GM18511 (cell line): ENCODE data around the gene PERM1.
A peak's percentile ranks its signal among the peaks of the same experiment; 100 is the strongest.
"Not testable (repeated sequence)": the region's sequence is repeated elsewhere in the genome, so short reads cannot be mapped to it uniquely, and the experiment has no call there.

ENCODE experiments used
- ATAC-seq: cut with Tn5 transposase; IDR thresholded peaks from one replicate; pipeline ENCODE4 v1.9.1; 2021; ENCODE audit warnings: mild to moderate bottlenecking, moderate library complexity; ENCODE audit not compliant: unreplicated experiment

PERM1 gene, protein sequence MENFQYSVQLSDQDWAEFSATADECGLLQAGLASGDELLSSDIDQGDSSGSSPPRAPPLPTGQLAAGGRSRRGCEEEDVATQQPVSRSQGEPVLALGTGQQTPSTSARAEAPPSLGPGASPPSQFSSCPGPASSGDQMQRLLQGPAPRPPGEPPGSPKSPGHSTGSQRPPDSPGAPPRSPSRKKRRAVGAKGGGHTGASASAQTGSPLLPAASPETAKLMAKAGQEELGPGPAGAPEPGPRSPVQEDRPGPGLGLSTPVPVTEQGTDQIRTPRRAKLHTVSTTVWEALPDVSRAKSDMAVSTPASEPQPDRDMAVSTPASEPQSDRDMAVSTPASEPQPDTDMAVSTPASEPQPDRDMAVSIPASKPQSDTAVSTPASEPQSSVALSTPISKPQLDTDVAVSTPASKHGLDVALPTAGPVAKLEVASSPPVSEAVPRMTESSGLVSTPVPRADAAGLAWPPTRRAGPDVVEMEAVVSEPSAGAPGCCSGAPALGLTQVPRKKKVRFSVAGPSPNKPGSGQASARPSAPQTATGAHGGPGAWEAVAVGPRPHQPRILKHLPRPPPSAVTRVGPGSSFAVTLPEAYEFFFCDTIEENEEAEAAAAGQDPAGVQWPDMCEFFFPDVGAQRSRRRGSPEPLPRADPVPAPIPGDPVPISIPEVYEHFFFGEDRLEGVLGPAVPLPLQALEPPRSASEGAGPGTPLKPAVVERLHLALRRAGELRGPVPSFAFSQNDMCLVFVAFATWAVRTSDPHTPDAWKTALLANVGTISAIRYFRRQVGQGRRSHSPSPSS

GRCh38 chr1:981955-982558 is at the start of gene PERM1:
TSS of gene PERM1 (minus strand) at chr1:982093. CDS start at chr1:981029, 1,064 bp downstream.
- no peak for ATAC-seq

DNA sequence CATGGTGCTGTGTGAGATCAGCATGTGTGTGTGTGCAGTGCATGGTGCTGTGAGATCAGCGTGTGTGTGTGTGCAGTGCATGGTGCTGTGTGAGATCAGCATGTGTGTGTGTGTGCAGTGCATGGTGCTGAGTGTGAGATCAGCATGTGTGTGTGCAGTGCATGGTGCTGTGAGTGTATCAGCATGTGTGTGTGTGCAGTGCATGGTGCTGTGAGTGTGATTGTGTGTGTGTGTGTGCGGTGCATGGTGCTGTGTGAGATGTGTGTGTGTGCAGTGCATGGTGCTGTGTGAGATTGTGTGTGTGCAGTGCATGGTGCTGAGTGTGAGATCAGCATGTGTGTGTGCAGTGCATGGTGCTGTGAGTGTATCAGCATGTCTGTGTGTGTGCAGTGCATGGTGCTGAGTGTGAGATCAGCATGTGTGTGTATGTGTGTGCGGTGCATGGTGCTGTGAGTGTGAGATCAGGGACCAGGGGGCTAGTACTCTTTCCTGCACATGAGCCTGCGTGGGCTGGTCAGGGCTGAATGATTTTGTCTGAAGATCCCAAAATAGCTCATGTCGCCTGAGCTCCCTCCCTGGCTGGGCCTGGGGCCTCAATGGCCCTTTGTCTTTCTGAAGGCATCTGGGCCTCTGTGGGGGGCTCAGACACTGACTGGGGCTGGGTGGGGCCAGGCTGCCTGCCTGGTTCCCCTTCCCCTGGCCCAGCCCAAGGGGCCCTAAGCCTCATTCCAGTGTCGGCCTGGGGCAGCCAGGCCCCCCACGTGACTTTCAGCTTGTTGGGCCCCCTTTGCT is 49.2 kb upstream of the PERM1 start:
- ATAC-seq = not testable (repeated sequence)

DNA sequence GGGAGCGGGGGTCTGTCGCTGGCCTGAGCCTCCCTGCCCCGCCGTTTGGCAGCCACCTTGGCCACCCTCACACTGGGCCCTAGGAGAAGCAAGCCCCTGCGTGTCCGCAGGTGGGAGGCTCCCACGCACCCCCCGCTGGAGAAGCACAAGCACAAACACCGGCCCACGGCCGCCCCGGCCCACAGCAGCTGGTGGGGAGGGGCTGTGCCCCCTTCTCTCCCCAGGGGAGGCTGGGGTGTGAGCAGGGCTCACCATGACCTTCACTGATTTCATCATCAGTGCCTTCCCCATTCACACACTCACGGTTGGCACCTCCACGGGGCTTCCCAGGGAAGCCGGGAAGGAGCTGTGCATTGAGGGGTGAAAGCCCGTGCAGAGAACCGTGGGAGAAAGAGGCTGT is 45.9 kb upstream of the PERM1 start:
- ATAC-seq = no peak

GRCh38 chr1:1026599-1027413 is 44.9 kb upstream of the PERM1 start:
- ATAC-seq = no peak

DNA sequence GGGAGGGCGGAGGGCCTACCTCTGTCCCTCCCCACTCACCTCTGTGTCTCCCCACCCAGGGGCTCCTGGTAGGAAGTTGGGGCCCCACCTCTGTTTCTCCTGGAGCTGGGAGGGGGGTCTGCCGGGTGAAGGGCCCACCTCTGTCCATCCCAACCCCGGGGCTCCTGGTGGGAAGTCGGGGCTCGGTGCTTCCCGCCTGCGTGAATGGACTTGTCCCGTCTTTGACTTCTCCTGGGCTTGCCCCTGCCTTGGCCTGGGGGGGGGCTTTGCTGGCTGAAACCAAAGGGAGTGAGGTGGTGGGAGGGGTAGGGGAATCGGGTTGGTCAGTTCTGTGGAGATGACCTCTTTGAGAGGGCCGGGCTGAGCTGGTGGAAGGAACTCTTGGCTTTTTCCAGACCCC is 43.8 kb upstream of the PERM1 start:
- ATAC-seq = no peak

GRCh38 chr1:1024771-1025699 is 43.1 kb upstream of the PERM1 start:
- ATAC-seq = no peak

GRCh38 chr1:1024149-1024770 is 42.4 kb upstream of the PERM1 start:
- ATAC-seq = no peak

- no peak for ATAC-seq
Observed at GRCh38 chr1:1023700-1024099, 41.8 kb upstream of the PERM1 start.

DNA sequence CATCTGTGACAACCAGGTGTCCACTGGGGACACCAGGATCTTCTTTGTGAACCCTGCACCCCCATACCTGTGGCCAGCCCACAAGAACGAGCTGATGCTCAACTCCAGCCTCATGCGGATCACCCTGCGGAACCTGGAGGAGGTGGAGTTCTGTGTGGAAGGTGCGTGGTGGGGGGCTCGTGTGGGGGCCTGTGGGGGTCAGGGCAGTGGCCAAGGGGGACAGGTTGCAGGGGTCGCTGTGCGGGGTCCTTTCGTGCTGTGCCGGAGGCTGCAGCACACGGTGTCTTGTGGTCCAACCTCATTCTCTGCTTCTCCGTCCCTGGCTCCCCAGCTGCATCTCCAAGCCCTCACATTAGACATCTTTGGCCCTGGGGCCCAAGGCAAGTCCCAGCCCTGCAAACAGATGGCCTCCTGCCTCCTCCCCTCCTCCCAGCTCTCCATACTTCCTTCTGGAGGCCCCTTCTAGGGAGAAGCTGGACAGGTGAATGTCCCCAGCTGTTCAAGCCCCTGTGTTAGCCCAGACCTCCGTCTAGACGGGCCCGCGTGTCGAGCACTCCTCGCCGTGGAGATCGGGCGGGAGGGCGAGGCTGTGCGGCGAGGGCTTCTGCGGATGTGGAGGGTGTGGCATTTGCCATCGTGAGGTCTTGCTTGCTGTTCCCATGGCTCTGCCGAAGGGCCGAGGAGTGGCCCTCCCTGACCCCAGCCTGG is 40.6 kb upstream of the PERM1 start:
- no peak for ATAC-seq

- ATAC-seq = no peak
Observed at GRCh38 chr1:1021920-1022259, 40.0 kb upstream of the PERM1 start.

- no peak for ATAC-seq
Observed at GRCh38 chr1:1021010-1021919, 39.4 kb upstream of the PERM1 start.

DNA sequence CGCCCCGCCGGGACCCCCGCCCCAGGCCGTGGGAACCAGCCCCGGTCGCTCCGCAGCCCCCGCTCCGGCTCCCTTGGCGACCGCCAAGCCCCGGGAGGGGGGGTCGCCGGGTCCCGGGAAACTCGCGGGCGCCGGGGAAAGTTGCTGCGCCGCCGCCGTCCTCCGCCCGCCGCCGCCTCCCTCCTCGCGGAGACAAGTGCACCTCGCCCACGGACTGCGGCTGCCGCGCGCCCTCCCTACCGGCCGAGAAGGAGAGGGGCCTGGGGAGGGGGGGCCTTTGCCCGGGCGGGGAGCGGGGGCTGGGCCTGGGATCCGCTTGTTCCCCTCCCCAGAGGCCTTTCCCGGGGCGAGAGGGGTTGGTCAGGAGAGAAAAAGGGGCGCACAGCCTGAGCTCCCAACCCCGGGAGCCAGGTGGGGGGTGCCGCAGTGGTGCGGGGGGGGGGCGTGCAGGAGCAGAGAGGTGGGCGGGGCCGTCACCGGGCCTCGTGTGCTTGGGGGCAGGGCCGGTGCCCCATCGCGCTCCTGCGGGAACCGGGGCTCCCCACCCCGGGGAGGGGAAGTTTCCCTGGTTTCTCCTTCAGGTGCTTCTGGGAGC is 38.6 kb upstream of the PERM1 start:
- ATAC-seq = peak; percentile 24

- ATAC-seq = peak; percentile 33
Observed at GRCh38 chr1:1020000-1020404, 38.1 kb upstream of the PERM1 start, which contains the start of gene AGRN. TSS of gene AGRN (plus strand) at chr1:1020120. CDS start at chr1:1020173, 53 bp downstream.

GRCh38 chr1:1019122-1019999 is 37.5 kb upstream of the PERM1 start:
- ATAC-seq = peak; percentile 70

- ATAC-seq = not testable (repeated sequence)
Observed at GRCh38 chr1:1018321-1018685, 36.4 kb upstream of the PERM1 start.
